Right atrium auricular region (tissue), 2 donors: ENCODE data around the gene PRICKLE2. TPM values are rescaled to one million over a fixed set of nuclear protein-coding genes. Genes with fewer than 3 reads are reported as not detected.

ENCODE experiments used
- DNase-seq: peaks from one replicate; pipeline ENCODE4 v3.0.0-alpha.2; 2019; ENCODE audit warnings: low spot score
- H3K27ac ChIP-seq, 2 donors: fragments of 200-600 bp; sonication (generic); 1 replicate in 1 of 2; 2 replicates in 1 of 2; pipeline ENCODE4 v1.5.1; 2016 to 2019
- H3K27me3 ChIP-seq, 2 donors: fragments of 200-600 bp; sonication (generic); one replicate each; pipeline versions ENCODE4 v1.5.1 to v1.6.0; 2017 to 2019
- H3K36me3 ChIP-seq: fragments of 200-600 bp; sonication (generic); one replicate; pipeline ENCODE4 v1.5.1; 2016
- H3K4me1 ChIP-seq, 2 donors: fragments of 200-600 bp; sonication (generic); one replicate each; pipeline versions ENCODE4 v1.5.1 to v1.6.0; 2017 to 2019
- H3K4me3 ChIP-seq, 2 donors: fragments of 200-600 bp; sonication (generic); 1 replicate in 1 of 2; 2 replicates in 1 of 2; pipeline ENCODE4 v1.5.1; 2017 to 2019; ENCODE audit warnings: mild to moderate bottlenecking in 1 of 2, moderate library complexity in 1 of 2
- H3K9me3 ChIP-seq, 2 donors: fragments of 200-600 bp; sonication (generic); one replicate each; pipeline ENCODE4 v1.5.1; 2019
- CTCF ChIP-seq, 2 donors: fragments of 200-600 bp; sonication (generic); IDR thresholded peaks; one replicate each; pipeline ENCODE4 v1.5.1; 2019; ENCODE audit warnings: antibody characterized with exemption in 2 of 2
- total RNA-seq, 2 donors: library from RNA; depleted of rRNA; stranded (reverse); fragments of >200 nt; gene quantifications; one replicate each; pipeline ENCODE4 v1.1.0, GENCODE V29; 2016

PRICKLE2 gene
- total RNA-seq, 2 donors from 2014 or later, result 18.4 to 22.2 TPM

GRCh38 chr3:64188810-64189560, 36.3 kb downstream of the PRICKLE2 start:
- peak; percentile 68 for DNase-seq
- peaks cover 0 to 87% of the 10 kb centered on the region in 2 donors for H3K4me1 ChIP-seq

GRCh38 chr3:64187065-64187959, 38.0 kb downstream of the PRICKLE2 start:
- H3K9me3 ChIP-seq, result no peaks in the 10 kb centered on the region
- peak; percentile 80 for DNase-seq
- H3K36me3 ChIP-seq, result no peaks in the 10 kb centered on the region
- peaks cover 0 to 87% of the 10 kb centered on the region in 2 donors for H3K4me1 ChIP-seq
- H3K27ac ChIP-seq, result peak overlapping the region; percentile 75 to 89
- H3K4me3 ChIP-seq, result no peak overlapping the region
- H3K27me3 ChIP-seq, result no peaks in the 10 kb centered on the region
- TF ChIP-seq CTCF (IDR thresholded peaks at IDR 0.05), result no peak

More at GRCh38 chr3:64188810-64189560, 36.3 kb downstream of the PRICKLE2 start:
- TF ChIP-seq CTCF (IDR thresholded peaks at IDR 0.05), result peak in 1 of 2 donors; percentile 11
- H3K36me3 ChIP-seq, result no peaks in the 10 kb centered on the region
- H3K4me3 ChIP-seq, result no peak overlapping the region
- no peaks in the 10 kb centered on the region for H3K27me3 ChIP-seq
- no peaks in the 10 kb centered on the region for H3K9me3 ChIP-seq
- peak overlapping the region; percentile 75 to 89 for H3K27ac ChIP-seq

DNA sequence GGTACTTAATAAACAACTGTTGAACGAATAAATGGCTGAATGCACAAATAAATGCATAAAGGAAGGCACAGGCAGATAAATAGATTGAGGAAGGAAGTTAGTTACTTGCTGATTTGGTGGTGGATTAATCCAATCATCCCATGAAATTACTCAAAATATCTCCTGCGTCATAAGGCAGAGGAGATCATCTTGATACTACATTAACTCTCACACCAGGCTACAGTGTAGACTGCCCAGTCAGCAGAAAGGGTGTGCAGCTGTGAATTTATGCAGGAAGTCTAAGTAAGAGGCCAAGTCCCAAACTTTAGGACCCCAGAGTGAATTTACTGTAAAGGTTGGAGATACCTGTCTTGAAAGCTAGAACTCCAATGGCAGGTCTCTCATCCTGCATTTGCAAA, 38.6 kb downstream of the PRICKLE2 start:
- Histone ChIP-seq H3K36me3 (no peaks in the 10 kb centered on the region), H3K27ac (peak overlapping the region; percentile 75 to 89), H3K4me1 (peaks cover 0 to 81% of the 10 kb centered on the region in 2 donors), H3K27me3 (no peaks in the 10 kb centered on the region), H3K9me3 (no peaks in the 10 kb centered on the region), H3K4me3 (no peak overlapping the region)
- no peak for DNase-seq
- no peak for TF ChIP-seq CTCF (IDR thresholded peaks at IDR 0.05)

DNA sequence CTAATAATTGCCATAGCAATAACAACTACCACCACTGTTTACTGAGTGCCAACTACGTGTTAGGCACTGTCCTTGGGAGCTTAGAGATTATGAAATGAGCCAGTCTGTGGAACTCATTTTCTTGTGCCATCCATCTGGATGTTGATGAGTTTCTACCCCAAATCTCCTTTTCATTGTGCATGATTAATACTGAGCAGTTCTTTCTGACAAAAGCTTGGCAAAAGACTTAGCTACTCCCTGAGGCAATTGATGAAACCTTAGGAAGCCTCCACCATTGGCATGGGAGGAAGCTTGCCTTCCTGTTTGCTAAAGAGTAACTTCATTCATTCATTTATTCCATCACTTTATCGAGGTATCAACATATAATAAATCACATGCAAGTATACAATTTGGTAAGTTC, 39.8 kb downstream of the PRICKLE2 start:
- no peak for TF ChIP-seq CTCF (IDR thresholded peaks at IDR 0.05)
- peaks cover 0 to 69% of the 10 kb centered on the region in 2 donors for H3K4me1 ChIP-seq

GRCh38 chr3:64184621-64185020, 40.6 kb downstream of the PRICKLE2 start:
- H3K27ac ChIP-seq, result peak overlapping the region; percentile 24 to 68
- H3K4me1 ChIP-seq, result peaks cover 0 to 60% of the 10 kb centered on the region in 2 donors
- no peaks in the 10 kb centered on the region for H3K9me3 ChIP-seq
- no peak for TF ChIP-seq CTCF (IDR thresholded peaks at IDR 0.05)
- H3K4me3 ChIP-seq, result no peak overlapping the region
- no peak for DNase-seq
- H3K27me3 ChIP-seq, result no peaks in the 10 kb centered on the region
- H3K36me3 ChIP-seq, result no peaks in the 10 kb centered on the region

More for the DNA sequence above, 39.8 kb downstream of the PRICKLE2 start:
- H3K9me3 ChIP-seq, result no peaks in the 10 kb centered on the region
- H3K27me3 ChIP-seq, result no peaks in the 10 kb centered on the region
- peak overlapping the region; percentile 24 to 68 for H3K27ac ChIP-seq
- no peak overlapping the region for H3K4me3 ChIP-seq
- H3K36me3 ChIP-seq, result no peaks in the 10 kb centered on the region
- no peak for DNase-seq
